ENCODE measurements around the gene ITGAD.
"Not testable (repeated sequence)": the region's sequence is repeated elsewhere in the genome, so short reads cannot be mapped to it uniquely, and the experiment has no call there.

Gene ITGAD

GRCh38 chr16:31435341-31436220 lies 42.4 kb downstream of the ITGAD start:
- DNase-seq: no peak

GRCh38 chr16:31436221-31437045 lies 43.3 kb downstream of the ITGAD start:
- no peak for DNase-seq

- DNase-seq: no peak
Observed at GRCh38 chr16:31438414-31438813, 45.3 kb downstream of the ITGAD start.

GRCh38 chr16:31439023-31439422 lies 45.9 kb downstream of the ITGAD start:
- DNase-seq: not testable (repeated sequence)

- DNase-seq: no peak
Observed at GRCh38 chr16:31439519-31439918, 46.4 kb downstream of the ITGAD start.

- no peak for DNase-seq
Observed at GRCh38 chr16:31440516-31441184, 47.5 kb downstream of the ITGAD start.

- DNase-seq: no peak
Observed at GRCh38 chr16:31441956-31442355, 48.8 kb downstream of the ITGAD start.

GRCh38 chr16:31445931-31446330 lies 52.8 kb downstream of the ITGAD start:
- not testable (repeated sequence) for DNase-seq

- DNase-seq: no peak
Observed at GRCh38 chr16:31451201-31451600, 58.1 kb downstream of the ITGAD start.

- DNase-seq: no peak
Observed at GRCh38 chr16:31451681-31452351, 58.7 kb downstream of the ITGAD start.

- no peak for DNase-seq
Observed at GRCh38 chr16:31452631-31453106, 59.5 kb downstream of the ITGAD start.

- DNase-seq: no peak
Observed at GRCh38 chr16:31453255-31454204, 60.4 kb downstream of the ITGAD start.

- DNase-seq: no peak
Observed at GRCh38 chr16:31455601-31456314, 62.6 kb downstream of the ITGAD start.

GRCh38 chr16:31456988-31457360 lies 63.8 kb downstream of the ITGAD start:
- no peak for DNase-seq

- DNase-seq: no peak
Observed at GRCh38 chr16:31458073-31458843, 65.1 kb downstream of the ITGAD start.

- peak; percentile 74 for DNase-seq
Observed at GRCh38 chr16:31458844-31459686, 65.9 kb downstream of the ITGAD start, which contains the start of gene ARMC5. Gene ARMC5, plus strand, starts transcription at chr16:31459501. Its CDS starts 24 bp downstream, at chr16:31459525.

GRCh38 chr16:31459687-31460581 lies 66.8 kb downstream of the ITGAD start:
- DNase-seq: peak; percentile 52

GRCh38 chr16:31460582-31461002 lies 67.5 kb downstream of the ITGAD start:
- no peak for DNase-seq

Measured in NCI-H187 treated with DMSO at 0.1 percent for 48 hours (cell line).